NCI-H146 (cell line): Measurements from ENCODE around the gene CASKIN2.

Source experiments
- DNase-seq: peaks from one replicate; lab custom pipeline; 2025; lab: John Stamatoyannopoulos, UW

The CASKIN2 gene

GRCh38 chr17:75505640-75506039 lies 9.7 kb downstream of the CASKIN2 start:
- DNase-seq: no peak

DNA sequence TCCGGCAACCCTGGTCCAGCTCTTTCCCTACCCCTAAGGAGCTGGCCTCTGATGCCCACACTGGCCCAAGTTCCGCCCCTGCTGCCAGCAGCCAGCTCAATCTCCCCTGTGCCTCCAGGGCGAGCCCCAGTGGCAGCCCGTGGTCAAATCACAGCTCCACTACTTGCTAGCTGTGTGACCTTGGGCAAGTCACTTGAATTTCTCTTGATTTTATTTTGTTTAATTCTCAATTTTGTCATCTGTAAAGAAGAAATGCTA lies 10.3 kb downstream of the CASKIN2 start:
- DNase-seq: no peak

DNA sequence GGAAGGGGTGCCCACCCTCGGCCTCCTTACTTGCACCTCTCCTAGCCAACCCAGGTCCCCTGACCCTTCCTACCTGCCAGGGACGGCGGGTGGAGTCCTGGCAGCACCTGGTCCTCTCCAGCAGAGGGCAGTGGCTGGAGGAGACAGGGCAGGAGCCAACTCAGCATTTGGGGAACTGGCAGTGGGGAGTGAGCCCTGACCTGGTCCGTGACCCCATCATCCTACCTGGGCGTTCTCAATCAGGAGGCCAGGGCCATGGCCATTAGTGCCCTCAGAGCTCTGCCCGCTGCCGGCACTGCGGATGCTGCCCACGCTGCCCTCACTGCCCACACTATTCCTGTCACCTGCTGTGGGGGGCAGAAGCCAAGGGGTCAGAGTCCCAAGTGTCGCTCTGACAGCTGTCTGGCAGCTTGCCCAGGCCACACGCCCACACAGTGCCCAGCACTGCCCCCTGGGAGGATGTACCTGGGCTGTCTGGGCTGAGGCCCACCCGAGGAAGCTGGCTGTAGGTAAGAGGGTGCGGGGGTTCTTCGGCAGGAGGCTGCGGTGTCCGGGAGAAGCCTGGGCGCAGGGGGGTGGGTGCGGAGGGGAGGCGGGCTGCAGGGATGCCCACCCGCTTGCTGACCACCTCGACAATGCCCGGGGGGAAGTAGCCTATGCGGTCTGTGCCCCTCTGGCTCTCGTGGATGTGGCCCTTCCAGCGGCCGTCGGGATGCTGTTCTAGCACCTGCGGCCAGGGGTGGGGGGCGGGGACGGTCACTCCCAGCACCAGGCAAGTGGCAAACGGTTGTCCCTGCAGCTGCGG lies 10.8 kb downstream of the CASKIN2 start:
- peak; percentile 7 for DNase-seq

DNA sequence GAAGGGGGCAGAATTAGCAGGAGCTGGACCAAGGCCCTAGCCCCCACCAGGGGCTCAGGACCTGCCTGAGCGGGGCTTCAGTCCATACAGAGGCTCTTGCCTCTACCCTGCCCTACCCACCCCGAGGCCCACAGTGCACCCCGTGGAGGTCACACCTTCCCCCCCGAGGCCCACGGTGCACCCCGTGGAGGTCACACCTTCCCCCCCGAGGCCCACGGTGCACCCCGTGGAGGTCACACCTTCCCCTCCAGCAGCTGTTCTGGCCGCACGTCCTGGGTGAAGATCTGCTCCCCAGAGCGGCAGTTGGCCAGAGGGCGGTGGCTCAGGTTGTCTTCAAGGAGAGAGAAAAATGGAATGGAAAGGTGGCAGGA lies 11.4 kb downstream of the CASKIN2 start:
- DNase-seq: no peak

DNA sequence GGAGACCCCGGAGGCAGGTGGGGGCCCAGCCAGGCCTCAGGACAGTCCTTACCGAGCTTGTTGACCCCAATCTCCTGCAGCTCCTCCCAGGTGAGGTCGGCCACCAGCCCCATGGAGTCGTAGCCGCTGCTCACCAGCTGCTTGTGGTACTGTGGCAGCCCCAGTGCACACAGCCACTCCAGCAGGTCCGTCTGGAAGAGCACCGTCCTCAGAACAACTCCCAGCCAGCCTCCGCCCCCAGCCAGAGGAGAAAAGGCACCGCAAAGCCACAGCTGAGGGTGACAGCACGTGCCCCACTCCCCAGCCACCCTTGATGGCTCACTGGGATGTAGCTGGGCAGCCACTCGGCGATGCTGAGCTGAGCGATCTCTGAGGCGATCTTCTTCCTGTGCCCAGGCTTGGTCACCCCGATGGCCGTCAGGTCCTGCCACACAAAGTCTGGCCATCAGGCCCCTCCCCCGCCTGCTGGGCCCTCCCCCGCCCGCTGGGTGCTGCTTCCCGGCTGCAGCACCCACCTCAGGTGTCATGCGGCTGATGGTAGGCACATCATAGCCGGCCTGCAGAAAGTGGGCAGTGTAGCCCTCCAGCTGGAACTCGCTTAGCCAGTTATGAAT lies 11.9 kb downstream of the CASKIN2 start:
- no peak for DNase-seq

- no peak for DNase-seq
Measured at GRCh38 chr17:75502721-75503329, 12.5 kb downstream of the CASKIN2 start.

GRCh38 chr17:75502072-75502720 lies 13.1 kb downstream of the CASKIN2 start:
- no peak for DNase-seq

DNA sequence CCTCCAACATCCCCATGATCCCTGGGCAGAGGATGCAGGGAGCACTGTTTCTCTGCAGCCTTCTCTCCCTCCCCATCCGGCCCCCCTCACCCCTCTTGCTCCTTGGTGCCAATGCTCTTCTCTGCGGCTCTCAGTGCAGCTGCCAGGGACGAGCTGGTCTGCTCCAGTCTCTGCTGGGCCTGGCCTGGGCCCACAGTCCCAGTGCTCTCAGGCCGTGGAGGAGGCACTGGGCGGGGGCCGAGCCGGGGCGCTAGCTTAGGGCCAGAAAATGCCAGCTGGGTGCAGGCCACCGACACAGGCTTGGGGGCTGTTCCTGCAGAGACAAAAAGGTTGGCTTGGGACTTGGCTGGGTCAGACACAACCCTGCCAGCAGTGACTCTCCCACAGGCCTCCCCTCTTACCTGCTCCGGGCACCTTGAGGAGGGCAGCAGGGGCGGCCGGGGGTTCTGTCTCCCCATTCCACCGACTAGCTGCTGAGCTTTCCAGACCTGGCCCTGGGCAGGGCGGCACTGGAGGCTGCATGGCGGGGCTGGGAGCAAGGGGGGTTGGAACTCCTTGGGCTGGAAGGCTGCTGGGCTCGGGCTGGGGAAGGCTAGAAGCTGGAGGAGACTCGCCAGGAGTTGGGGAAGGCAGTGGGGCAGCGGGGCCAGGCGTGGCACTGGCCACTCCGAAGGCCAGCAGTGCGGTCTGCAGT lies 13.8 kb downstream of the CASKIN2 start:
- DNase-seq: no peak

DNA sequence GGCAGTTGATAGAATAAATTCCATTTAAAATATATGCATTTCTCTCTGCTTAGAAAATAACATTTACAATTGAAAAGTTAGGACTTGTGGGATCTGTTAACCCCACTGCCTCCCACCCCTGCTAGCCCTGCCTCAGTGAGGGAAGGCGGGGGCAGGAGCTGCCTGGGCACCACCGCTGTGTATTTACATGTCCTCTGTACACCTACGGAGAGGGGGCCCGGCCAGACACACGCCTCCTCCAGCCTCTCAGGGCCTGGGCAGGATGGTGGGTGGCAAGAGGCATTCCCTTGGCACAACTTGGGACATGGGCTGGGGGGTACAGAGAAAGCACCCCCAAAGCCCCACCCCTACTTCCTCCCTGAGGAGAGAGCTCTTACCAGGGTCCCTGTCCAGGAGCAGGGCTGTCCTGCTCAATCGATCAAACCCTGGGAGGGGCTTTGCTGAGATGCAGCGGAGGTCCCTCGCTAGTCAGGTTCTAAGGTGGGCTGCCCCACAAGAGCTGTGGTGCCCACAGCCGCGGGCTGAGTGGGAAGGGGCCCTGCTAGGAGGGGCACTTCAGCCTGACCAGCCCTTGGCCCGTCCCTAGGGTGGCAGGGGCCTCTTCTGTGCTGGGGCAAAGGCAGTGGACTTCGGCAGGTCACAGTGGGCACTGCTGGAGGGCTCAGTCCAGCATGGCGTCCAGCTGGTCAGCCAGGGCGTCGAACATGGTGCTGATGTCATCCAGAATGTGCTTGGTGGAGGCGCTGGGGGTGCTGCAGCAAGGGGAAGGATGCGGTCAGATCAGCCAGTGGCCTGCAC lies 14.7 kb downstream of the CASKIN2 start:
- no peak for DNase-seq

DNA sequence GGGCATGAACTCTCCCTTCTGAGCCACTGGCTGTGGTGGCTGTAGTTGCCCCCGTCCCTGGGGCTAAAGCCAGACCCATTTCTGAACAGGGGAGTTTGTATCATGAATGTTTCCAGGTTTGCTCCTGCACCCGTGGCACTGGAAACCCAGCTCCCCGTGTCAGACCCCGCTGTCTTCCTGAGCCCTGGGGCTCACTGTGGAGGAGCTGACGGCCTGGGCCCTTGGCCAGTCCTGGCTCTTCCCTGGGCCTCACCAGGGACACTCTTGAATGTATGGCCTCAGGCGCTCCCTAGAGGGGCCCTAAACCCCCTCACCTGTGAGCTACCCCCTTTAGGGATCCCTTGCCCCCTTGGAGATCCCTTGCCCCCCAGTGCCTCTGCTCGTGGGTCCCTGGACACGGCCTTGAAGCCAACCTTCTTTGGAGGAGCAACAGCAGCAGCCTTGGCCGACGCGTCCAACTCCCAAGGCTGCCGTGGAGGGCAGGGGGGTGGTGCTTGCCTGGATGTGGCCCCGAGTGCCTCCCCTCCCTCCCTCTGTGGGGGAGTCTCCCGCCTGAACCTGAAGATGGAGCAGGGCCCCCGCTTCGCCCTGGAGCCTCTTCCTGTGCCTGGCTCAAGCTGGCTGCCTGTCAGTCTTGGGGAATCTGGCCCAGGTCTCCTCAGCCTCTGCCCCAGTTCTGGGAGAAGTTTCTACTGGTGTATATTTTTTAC lies 15.9 kb downstream of the CASKIN2 start:
- no peak for DNase-seq

GRCh38 chr17:75498726-75499213 lies 16.6 kb downstream of the CASKIN2 start:
- DNase-seq: no peak

DNA sequence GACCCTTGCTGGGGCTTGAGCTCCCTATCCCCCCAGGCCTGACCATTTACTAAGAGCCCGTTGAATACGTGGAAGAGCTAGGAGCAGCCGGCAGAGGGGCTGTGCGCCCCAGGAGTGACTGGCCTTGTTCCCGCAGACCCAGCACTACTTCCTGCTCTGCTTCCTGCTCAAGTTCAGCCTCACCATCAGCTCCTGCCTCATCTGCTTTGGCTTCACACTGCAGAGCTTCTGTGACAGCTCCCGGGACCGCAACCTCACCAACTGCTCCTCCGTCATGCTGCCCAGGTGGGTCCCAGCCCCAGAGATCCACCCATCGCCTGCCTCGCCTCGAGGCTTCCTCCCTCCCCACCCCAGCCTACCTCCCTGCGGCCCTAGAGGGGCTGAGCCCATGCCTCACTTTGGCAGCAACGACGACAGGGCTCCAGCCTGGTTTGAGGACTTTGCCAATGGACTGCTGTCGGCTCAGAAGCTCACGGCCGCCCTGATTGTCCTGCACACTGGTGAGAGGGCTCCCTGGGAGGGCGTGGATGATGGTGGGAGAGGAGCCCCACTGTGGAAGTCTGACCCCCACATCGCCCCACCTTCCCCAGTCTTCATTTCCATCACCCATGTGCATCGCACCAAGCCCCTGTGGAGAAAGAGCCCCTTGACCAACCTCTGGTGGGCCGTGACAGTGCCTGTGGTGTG lies 17.2 kb downstream of the CASKIN2 start:
- DNase-seq: no peak

- DNase-seq: no peak
Measured at GRCh38 chr17:75496005-75496404, 19.3 kb downstream of the CASKIN2 start.

DNA sequence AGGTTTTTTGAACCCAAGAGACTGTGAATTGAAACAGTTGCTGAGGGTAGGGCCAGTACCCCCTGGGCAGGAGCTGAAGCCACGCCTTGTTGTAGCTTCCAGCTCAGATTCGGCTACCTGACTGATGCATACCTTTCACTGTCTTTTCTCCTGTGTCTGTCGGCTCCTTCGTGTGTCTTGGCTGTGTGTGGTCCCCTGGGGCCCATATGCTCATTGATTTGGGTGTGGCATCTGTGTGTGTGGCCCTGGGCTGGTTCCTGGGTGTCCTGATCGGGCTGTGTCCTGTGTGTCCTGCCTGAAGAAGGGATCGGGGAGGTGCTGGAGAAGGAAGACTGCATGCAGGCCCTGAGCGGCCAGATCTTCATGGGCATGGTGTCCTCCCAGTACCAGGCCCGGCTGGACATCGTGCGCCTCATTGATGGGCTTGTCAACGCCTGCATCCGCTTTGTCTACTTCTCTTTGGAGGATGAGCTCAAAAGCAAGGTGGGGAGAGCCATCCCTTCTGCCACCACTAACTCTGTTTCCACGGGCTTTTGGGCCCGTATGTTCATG lies 20.9 kb downstream of the CASKIN2 start:
- no peak for DNase-seq

GRCh38 chr17:75493476-75494129 lies 21.7 kb downstream of the CASKIN2 start:
- no peak for DNase-seq

- DNase-seq: no peak
Measured at GRCh38 chr17:75492555-75493168, 22.7 kb downstream of the CASKIN2 start.

- DNase-seq: no peak
Measured at GRCh38 chr17:75491680-75492079, 23.7 kb downstream of the CASKIN2 start.

DNA sequence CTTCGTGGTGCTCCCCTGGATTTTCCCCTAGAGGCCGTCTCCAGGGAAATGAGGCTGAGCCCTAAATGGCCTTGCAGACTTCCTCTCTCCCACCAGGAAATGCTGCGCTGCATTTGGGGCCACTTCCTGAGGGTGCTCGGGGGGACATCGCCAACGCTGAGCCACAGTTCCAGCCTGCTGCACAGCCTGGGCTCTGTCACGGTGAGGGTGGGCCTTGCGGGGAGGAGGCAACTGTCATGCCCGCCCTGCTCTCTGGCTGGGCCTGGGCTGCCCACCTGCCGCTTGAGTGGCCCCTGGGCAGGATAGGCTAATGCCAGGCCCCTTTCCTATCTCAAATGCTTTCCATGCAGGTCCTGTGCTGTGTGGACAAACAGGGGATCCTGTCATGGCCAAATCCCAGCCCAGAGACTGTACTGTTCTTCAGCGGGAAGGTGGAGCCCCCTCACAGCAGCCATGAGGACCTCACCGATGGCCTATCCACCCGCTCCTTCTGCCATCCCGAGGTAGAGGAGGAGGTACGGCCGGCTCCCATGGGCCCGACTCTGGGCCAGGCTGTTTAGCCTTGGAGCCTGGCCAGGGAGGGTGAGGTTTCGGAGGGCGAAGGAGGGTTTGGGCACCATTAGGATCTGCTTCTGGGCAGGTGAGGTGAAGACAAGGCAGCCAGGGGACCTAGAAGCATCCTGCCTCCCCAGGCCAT lies 24.2 kb downstream of the CASKIN2 start:
- no peak for DNase-seq
